ENCODE measurements around the gene FCGR1A.
"Not testable (repeated sequence)": the region's sequence is repeated elsewhere in the genome, so short reads cannot be mapped to it uniquely, and the experiment has no call there.

The FCGR1A gene

GRCh38 chr1:149832316-149833126, 50.0 kb downstream of the FCGR1A start:
- DNase-seq (ENCODE audit: low spot score), result not testable (repeated sequence)

GRCh38 chr1:149833144-149833543, 50.6 kb downstream of the FCGR1A start:
- not testable (repeated sequence) for DNase-seq (ENCODE audit: low spot score)

GRCh38 chr1:149841149-149841548, 58.7 kb downstream of the FCGR1A start:
- DNase-seq (ENCODE audit: low spot score), result not testable (repeated sequence)
